Lower leg skin (tissue), 3 donors: ENCODE results near the gene EZR.

Experiments
- CTCF ChIP-seq, 3 donors: fragments of 450-650 bp; IDR thresholded peaks; one replicate each; pipeline ENCODE4 v1.5.1; 2016; ENCODE audit warnings: antibody characterized with exemption in 3 of 3, mild to moderate bottlenecking in 3 of 3, moderate library complexity in 2 of 3
- POLR2A ChIP-seq, 2 donors: fragments of 450-650 bp; IDR thresholded peaks; one replicate each; pipeline ENCODE4 v1.6.1; 2016 to 2017; ENCODE audit warnings: antibody characterized with exemption in 2 of 2, mild to moderate bottlenecking in 1 of 2, moderate library complexity in 1 of 2

GRCh38 chr6:158803733-158804143, 15.4 kb downstream of the EZR start:
- TF ChIP-seq CTCF (IDR thresholded peaks at IDR 0.05): no peak
- TF ChIP-seq POLR2A (IDR thresholded peaks at IDR 0.05): no peak
